ENCODE results near the gene AGAP2.

Gene AGAP2

DNA sequence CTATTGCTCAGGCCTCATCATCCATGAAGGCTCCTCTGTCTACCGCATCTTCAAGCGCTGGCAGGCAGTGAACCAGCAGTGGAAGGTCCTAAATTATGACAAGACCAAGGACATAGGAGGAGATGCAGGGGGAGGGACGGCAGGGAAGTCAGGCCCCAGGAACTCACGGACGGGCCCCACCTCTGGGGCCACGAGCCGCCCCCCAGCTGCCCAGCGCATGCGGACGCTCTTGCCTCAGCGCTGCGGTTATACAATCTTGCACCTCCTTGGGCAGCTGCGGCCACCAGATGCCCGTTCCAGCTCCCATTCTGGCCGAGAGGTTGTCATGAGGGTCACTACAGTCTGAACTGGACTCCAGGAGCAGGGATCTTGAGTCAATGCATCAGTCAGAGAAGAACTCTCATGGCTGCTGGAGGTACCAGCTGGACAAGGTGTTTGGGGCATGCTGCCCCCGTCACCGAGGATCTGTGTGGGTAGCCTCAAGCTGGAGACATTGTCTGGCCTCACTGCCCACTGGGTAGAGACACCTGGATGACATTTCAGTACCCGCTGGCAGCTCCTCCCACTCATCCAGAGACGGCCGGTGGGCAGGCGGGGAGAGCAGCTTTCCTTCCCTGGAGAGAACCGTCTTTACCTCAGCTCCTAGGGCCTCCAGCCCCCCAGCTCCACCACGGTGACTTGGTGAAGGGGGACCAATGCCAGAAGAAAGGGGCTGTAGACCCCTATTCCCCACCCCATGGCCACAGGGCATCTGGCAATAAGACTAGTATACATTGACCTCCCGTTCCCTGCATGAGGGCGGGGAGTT, 20.2 kb upstream of the AGAP2 start:
- H3K27me3 ChIP-seq (ENCODE audit: control insufficient read depth, insufficient read depth, low read length): peaks cover 58% of the 10 kb centered on the region

GRCh38 chr12:57757771-57758170, 19.2 kb upstream of the AGAP2 start:
- Histone ChIP-seq H3K27me3 (ENCODE audit: control insufficient read depth, insufficient read depth, low read length) (peaks cover 58% of the 10 kb centered on the region), H3K4me3 (ENCODE audit: low read depth, low read length) (no peak overlapping the region), H3K36me3 (ENCODE audit: control insufficient read depth, insufficient read depth, low read length) (peaks cover 5% of the 10 kb centered on the region), H3K9ac (ENCODE audit: low read depth, low read length) (no peak overlapping the region), H3K9me3 (ENCODE audit: control insufficient read depth, insufficient read depth, low read length) (no peaks in the 10 kb centered on the region), H3K4me1 (ENCODE audit: control insufficient read depth, insufficient read depth, low read length) (peaks cover 12% of the 10 kb centered on the region)

More for the DNA sequence above, 20.2 kb upstream of the AGAP2 start:
- H3K4me1 ChIP-seq (ENCODE audit: control insufficient read depth, insufficient read depth, low read length): peaks cover 7% of the 10 kb centered on the region
- no peak overlapping the region for H3K4me3 ChIP-seq (ENCODE audit: low read depth, low read length)
- no peaks in the 10 kb centered on the region for H3K9me3 ChIP-seq (ENCODE audit: control insufficient read depth, insufficient read depth, low read length)
- H3K9ac ChIP-seq (ENCODE audit: low read depth, low read length): no peak overlapping the region
- peaks cover 5% of the 10 kb centered on the region for H3K36me3 ChIP-seq (ENCODE audit: control insufficient read depth, insufficient read depth, low read length)

- H3K4me1 ChIP-seq (ENCODE audit: control insufficient read depth, insufficient read depth, low read length): peaks cover 14% of the 10 kb centered on the region
Observed at GRCh38 chr12:57756406-57757341, 18.1 kb upstream of the AGAP2 start.

DNA sequence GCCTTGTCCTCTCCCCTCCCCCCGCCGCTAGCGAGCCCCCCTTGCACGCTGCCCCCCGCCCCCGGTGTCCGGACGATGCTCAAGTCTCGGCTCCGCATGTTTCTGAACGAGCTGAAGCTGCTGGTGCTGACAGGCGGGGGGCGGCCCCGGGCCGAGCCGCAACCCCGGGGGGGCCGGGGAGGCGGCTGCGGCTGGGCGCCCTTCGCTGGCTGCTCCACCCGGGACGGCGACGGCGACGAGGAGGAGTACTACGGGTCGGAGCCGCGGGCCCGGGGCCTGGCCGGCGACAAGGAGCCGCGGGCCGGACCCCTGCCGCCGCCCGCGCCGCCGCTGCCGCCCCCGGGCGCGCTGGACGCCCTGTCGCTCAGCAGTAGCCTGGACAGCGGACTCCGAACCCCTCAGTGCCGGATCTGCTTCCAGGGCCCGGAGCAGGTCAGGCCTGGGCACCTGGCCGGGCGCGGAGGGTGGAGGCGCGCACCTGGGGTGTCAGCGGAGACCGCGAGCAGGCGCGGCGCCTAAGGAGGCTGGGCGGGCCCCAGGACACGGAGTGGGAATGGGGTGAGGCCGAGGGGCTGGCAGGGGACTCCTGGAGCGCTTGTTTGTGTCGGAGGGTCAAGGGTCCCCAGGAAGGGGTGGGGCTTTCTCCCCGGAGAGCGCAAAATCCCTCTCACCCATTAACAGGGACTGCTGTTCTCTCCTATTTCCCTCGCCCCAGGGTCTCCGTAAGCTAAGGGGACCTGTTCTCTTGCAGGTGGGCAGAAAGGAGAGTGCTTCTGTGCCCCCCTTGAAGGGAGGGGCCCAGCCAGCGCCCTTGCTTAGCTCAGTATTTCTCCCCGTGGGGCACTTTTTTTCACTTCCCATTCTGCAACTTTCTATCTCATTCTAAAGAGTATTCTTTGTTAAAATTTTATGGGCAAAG, 17.2 kb upstream of the AGAP2 start:
- Histone ChIP-seq H3K9me3 (ENCODE audit: control insufficient read depth, insufficient read depth, low read length) (no peaks in the 10 kb centered on the region), H3K27me3 (ENCODE audit: control insufficient read depth, insufficient read depth, low read length) (peaks cover 46% of the 10 kb centered on the region), H3K9ac (ENCODE audit: low read depth, low read length) (no peak overlapping the region)

More at GRCh38 chr12:57756406-57757341, 18.1 kb upstream of the AGAP2 start:
- Histone ChIP-seq H3K4me3 (ENCODE audit: low read depth, low read length) (peak overlapping the region; percentile 61), H3K36me3 (ENCODE audit: control insufficient read depth, insufficient read depth, low read length) (peaks cover 5% of the 10 kb centered on the region), H3K9me3 (ENCODE audit: control insufficient read depth, insufficient read depth, low read length) (no peaks in the 10 kb centered on the region), H3K27me3 (ENCODE audit: control insufficient read depth, insufficient read depth, low read length) (peaks cover 51% of the 10 kb centered on the region), H3K9ac (ENCODE audit: low read depth, low read length) (no peak overlapping the region)

DNA sequence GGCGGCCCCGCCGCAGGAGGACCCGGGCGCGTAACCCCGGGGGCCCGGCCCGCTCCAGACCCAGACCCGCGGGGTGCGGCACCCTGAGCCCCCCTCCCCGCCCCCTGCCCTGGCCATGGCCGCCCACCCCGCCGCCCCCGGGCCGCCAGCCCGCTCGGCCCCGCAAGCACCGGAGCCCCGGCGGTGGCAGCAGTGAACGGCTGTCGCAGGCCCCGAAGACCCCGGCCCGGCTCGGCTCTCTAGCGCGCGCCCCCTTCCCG, 16.6 kb upstream of the AGAP2 start:
- peaks cover 14% of the 10 kb centered on the region for H3K4me1 ChIP-seq (ENCODE audit: control insufficient read depth, insufficient read depth, low read length)
- no peak overlapping the region for H3K4me3 ChIP-seq (ENCODE audit: low read depth, low read length)
- H3K27me3 ChIP-seq (ENCODE audit: control insufficient read depth, insufficient read depth, low read length): peaks cover 46% of the 10 kb centered on the region
- H3K36me3 ChIP-seq (ENCODE audit: control insufficient read depth, insufficient read depth, low read length): peaks cover 10% of the 10 kb centered on the region
- no peak overlapping the region for H3K9ac ChIP-seq (ENCODE audit: low read depth, low read length)
- H3K9me3 ChIP-seq (ENCODE audit: control insufficient read depth, insufficient read depth, low read length): no peaks in the 10 kb centered on the region

More for the DNA sequence above, 17.2 kb upstream of the AGAP2 start:
- peaks cover 5% of the 10 kb centered on the region for H3K36me3 ChIP-seq (ENCODE audit: control insufficient read depth, insufficient read depth, low read length)
- H3K4me1 ChIP-seq (ENCODE audit: control insufficient read depth, insufficient read depth, low read length): peaks cover 14% of the 10 kb centered on the region
- H3K4me3 ChIP-seq (ENCODE audit: low read depth, low read length): peak overlapping the region; percentile 61

DNA sequence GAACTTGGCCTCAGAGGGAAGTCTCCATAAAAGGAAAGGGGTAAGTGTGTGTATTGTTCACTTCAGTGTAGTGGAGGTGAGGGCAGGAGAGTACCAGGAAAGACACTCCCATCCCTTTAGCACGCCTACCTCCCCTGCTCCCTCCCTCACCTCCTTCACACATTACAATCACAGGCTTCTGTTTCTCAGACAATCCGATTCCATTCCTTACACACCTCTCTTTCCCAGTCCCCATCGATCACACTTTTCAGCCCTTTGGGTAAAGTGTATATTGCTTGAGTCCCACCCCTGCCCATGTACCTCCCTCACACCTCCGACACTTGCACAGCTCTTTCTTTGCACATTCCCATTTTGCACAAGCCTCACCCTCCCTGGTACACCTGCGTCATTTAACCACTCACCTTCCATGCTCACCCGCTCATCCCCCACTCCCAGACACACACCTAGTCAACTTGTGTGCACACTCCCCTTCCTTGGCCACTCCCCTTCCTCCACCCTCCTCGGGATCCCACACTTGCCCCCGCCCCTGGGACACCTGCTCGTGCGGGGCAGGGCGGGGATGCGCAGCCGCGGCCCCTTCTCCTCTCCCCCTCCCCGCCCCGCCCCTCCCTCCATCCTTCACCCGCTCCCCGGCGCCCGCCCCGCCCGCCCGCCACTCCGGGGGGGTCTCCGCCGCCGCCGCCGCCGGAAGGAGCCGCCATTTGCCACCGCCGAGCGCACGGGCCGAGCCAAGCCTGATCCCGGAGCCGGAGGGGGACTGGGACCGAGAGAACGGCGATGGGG, 16.1 kb upstream of the AGAP2 start, which contains the start of gene MARCHF9:
Gene MARCHF9 (plus strand): TSS at position 693 of the 783 bp plus-strand sequence. CDS start 426 bp downstream, outside the sequence.
- H3K36me3 ChIP-seq (ENCODE audit: control insufficient read depth, insufficient read depth, low read length): peaks cover 10% of the 10 kb centered on the region
- peaks cover 46% of the 10 kb centered on the region for H3K27me3 ChIP-seq (ENCODE audit: control insufficient read depth, insufficient read depth, low read length)
- H3K9ac ChIP-seq (ENCODE audit: low read depth, low read length): no peak within 1 kb of the TSS
- peaks cover 14% of the 10 kb centered on the region for H3K4me1 ChIP-seq (ENCODE audit: control insufficient read depth, insufficient read depth, low read length)
- H3K9me3 ChIP-seq (ENCODE audit: control insufficient read depth, insufficient read depth, low read length): no peaks in the 10 kb centered on the region
- peak within 1 kb of the TSS; percentile 93 for H3K4me3 ChIP-seq (ENCODE audit: low read depth, low read length)

DNA sequence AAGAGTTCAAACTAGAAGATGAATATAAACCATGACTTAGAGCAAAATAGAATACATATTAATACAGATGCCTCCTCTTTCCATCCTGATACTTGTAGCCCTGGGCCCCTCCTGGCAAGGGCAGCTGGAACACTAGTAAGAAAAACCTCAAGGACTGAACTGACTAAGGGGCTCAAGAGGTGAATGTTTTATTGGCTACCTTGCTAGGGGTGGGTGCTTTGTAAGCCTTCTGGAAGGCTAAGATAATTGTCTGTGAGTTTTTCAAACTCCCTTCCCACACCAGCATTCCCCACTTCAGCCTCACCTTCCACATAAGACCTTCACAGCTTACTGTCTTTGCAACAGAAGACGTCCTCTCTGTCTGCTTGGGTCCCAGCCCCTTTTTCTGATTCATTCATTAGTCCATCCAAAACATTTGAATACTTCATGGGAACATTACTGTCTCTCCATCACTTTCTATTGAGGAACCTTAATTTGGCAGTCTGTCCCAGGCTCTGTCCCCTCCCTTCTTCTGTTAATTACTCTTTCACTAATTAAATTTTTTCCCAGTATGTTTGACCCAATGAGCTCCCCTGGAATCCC, 15.3 kb upstream of the AGAP2 start:
- peaks cover 6% of the 10 kb centered on the region for H3K36me3 ChIP-seq (ENCODE audit: control insufficient read depth, insufficient read depth, low read length)
- no peak overlapping the region for H3K9ac ChIP-seq (ENCODE audit: low read depth, low read length)
- H3K9me3 ChIP-seq (ENCODE audit: control insufficient read depth, insufficient read depth, low read length): no peaks in the 10 kb centered on the region
- peaks cover 14% of the 10 kb centered on the region for H3K4me1 ChIP-seq (ENCODE audit: control insufficient read depth, insufficient read depth, low read length)
- peaks cover 42% of the 10 kb centered on the region for H3K27me3 ChIP-seq (ENCODE audit: control insufficient read depth, insufficient read depth, low read length)
- peak overlapping the region; percentile 93 for H3K4me3 ChIP-seq (ENCODE audit: low read depth, low read length)

DNA sequence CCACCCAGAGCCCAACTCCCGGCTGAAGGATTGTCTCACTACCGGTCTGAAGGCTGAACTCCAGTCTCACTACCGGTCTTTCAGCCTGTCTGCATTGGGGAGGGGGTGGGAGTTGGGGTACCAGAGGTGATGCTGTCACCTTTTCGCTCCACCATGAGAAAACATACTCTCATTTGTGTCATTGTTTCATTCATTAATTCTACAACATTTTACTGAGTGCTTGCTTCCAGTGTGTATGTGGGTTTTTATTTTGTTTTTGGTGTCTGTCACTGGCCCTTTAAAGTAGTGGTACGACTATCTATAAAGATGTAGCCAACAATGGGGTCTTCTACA, 14.1 kb upstream of the AGAP2 start:
- no peak overlapping the region for H3K9ac ChIP-seq (ENCODE audit: low read depth, low read length)
- peaks cover 15% of the 10 kb centered on the region for H3K36me3 ChIP-seq (ENCODE audit: control insufficient read depth, insufficient read depth, low read length)
- no peaks in the 10 kb centered on the region for H3K9me3 ChIP-seq (ENCODE audit: control insufficient read depth, insufficient read depth, low read length)
- H3K4me3 ChIP-seq (ENCODE audit: low read depth, low read length): peak overlapping the region; percentile 43
- peaks cover 33% of the 10 kb centered on the region for H3K27me3 ChIP-seq (ENCODE audit: control insufficient read depth, insufficient read depth, low read length)
- peaks cover 14% of the 10 kb centered on the region for H3K4me1 ChIP-seq (ENCODE audit: control insufficient read depth, insufficient read depth, low read length)

DNA sequence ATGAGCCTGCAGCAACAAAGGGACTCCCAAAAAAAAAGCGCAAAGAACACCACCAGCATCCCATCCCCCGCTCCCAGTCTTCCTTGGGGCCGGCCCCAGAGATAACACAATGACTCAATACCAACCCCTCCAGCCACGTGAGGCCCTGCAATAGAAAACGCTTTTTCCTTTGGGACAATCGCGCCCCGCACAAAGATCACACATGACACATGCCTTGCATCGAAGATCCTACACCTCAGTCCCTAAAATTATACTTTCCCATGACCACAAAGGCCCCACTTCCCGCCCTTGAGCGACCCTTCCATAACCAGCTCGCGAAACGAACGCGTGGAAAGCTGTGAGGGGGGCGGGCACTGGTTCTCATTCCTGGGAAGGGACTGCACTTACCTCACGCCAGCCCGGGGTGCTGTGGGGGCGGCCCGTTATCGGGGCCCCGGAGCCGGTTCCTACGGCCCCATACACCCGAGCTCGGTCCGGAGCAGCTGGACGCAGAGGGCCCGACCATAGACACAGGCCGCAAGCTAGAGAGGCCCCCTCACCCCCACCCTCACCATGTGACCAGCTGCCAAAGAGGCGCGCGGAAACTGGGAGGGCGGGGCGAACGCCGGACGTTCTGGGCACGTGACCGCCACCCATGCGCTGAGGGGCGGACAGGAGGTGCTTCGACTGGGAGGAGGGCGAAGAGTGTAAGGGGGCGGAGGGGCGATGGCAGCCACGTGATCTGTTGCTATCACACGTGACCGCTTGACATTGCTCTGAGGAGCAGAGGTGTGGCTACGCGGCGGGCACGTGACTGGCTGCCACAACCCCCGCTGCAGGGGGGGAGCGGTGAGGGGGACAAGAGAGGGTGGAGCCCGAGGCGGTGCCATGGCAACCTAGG, 13.5 kb upstream of the AGAP2 start, which contains the start of gene CDK4:
Gene CDK4 (minus strand): TSS at position 523 of the 880 bp plus-strand sequence. CDS start 593 bp downstream, outside the sequence.
- Histone ChIP-seq H3K36me3 (ENCODE audit: control insufficient read depth, insufficient read depth, low read length) (peaks cover 20% of the 10 kb centered on the region), H3K9me3 (ENCODE audit: control insufficient read depth, insufficient read depth, low read length) (no peaks in the 10 kb centered on the region), H3K4me1 (ENCODE audit: control insufficient read depth, insufficient read depth, low read length) (peaks cover 14% of the 10 kb centered on the region), H3K27me3 (ENCODE audit: control insufficient read depth, insufficient read depth, low read length) (peaks cover 27% of the 10 kb centered on the region), H3K4me3 (ENCODE audit: low read depth, low read length) (peak within 1 kb of the TSS; percentile 95), H3K9ac (ENCODE audit: low read depth, low read length) (peak within 1 kb of the TSS; percentile 97)

DNA sequence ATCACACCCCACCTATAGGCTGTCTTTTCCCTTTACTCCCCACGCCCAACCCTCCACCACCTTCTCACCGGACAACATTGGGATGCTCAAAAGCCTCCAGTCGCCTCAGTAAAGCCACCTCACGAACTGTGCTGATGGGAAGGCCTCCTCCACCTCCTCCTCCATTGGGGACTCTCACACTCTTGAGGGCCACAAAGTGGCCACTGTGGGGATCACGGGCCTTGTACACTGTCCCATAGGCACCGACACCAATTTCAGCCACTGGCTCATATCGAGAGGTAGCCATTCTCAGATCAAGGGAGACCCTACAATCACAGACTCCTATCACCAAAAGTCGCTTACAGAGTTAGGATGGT, 12.9 kb upstream of the AGAP2 start:
- peaks cover 24% of the 10 kb centered on the region for H3K36me3 ChIP-seq (ENCODE audit: control insufficient read depth, insufficient read depth, low read length)
- peaks cover 12% of the 10 kb centered on the region for H3K4me1 ChIP-seq (ENCODE audit: control insufficient read depth, insufficient read depth, low read length)
- H3K9ac ChIP-seq (ENCODE audit: low read depth, low read length): peak overlapping the region; percentile 97
- peak overlapping the region; percentile 95 for H3K4me3 ChIP-seq (ENCODE audit: low read depth, low read length)
- H3K9me3 ChIP-seq (ENCODE audit: control insufficient read depth, insufficient read depth, low read length): no peaks in the 10 kb centered on the region
- H3K27me3 ChIP-seq (ENCODE audit: control insufficient read depth, insufficient read depth, low read length): peaks cover 21% of the 10 kb centered on the region

Data from iPS-15b (cell line).